Measurements from ENCODE around the gene PAQR8.

DNA sequence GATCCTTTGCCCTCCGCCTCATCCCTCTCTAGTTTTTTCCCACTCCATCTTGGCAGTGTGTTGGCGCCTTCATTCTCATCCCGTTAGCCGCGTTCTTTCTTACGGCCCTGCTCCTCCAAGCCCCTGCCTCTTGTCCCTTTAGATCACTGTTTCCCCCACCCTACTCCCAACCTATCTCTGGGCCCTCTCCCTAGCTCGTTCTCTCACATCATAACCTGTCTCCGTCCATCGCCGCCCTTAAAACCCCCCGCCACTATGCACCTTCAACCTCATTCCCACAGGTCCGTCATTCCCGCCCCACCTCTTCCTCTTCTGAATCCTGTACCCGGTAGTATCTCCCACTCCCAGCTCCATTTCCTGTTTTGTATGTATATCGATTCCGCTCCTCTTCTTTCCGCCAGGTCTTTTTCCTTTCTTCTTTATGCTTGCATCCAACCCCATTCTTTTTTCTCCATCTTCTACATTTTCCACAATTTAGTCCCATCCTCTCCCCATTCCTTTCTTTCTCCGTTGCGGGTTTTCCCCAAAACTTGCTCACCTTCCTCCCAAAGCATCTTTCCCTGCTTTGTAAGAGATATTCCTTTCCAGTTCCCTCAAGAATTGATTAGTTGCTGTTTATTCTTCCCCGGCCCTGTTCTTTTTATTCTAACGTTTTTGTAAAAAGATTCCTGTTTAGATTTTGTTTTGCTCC is 58.9 kb downstream of the PAQR8 start:
- TF ChIP-seq, protein P1, sequence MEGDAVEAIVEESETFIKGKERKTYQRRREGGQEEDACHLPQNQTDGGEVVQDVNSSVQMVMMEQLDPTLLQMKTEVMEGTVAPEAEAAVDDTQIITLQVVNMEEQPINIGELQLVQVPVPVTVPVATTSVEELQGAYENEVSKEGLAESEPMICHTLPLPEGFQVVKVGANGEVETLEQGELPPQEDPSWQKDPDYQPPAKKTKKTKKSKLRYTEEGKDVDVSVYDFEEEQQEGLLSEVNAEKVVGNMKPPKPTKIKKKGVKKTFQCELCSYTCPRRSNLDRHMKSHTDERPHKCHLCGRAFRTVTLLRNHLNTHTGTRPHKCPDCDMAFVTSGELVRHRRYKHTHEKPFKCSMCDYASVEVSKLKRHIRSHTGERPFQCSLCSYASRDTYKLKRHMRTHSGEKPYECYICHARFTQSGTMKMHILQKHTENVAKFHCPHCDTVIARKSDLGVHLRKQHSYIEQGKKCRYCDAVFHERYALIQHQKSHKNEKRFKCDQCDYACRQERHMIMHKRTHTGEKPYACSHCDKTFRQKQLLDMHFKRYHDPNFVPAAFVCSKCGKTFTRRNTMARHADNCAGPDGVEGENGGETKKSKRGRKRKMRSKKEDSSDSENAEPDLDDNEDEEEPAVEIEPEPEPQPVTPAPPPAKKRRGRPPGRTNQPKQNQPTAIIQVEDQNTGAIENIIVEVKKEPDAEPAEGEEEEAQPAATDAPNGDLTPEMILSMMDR (IDR thresholded peaks at IDR 0.05) = no peak
- TF ChIP-seq POLR2A (IDR thresholded peaks at IDR 0.05) (no peak), EP300 (IDR thresholded peaks at IDR 0.05) (no peak)
